HG02870 (cell line): ENCODE measurements around the gene GAB2.
"Not testable (repeated sequence)": the region's sequence is repeated elsewhere in the genome, so short reads cannot be mapped to it uniquely, and the experiment has no call there.

Experiments
- ATAC-seq: cut with Tn5 transposase; IDR thresholded peaks from one replicate; pipeline ENCODE4 v1.9.1; 2021; ENCODE audit warnings: mild to moderate bottlenecking, moderate library complexity; ENCODE audit not compliant: unreplicated experiment

GAB2 gene

DNA sequence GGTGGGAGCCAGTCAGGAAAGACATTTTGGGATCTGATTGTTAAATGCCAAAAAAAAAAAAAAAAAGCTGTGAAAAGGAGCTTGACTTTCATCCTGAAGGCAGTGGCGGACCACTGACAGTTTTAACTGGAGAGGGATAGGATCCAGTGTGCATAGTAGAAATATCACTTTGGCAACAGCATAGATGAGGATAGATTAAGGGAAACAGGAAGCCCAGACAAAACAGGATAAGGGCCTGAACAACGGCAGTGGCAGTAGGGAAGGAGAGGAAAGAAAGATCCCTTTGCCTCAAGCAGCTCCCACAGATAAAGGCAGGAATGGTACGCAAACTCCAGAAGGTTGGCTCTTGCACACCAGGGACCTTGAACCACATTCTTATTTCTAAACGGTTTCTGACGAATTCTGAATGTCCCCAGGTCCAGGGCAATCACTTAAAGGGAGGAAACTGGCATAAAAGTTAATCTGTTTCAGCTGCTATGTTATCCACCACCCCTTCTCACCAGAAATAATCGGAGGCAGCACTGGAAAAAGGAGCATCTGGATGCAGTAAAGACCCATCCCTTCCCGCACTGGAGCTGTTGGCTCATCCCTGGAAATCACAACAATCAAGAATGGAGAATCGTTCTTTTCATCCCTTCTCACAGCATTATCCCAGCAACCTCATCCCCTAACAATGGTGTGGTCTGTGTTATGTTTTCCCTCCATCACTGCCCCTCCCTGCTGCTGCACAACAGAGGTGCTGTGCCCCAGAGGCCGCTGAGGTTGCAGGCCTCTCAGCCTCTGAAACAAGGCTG, 99.1 kb downstream of the GAB2 start:
- no peak for ATAC-seq

DNA sequence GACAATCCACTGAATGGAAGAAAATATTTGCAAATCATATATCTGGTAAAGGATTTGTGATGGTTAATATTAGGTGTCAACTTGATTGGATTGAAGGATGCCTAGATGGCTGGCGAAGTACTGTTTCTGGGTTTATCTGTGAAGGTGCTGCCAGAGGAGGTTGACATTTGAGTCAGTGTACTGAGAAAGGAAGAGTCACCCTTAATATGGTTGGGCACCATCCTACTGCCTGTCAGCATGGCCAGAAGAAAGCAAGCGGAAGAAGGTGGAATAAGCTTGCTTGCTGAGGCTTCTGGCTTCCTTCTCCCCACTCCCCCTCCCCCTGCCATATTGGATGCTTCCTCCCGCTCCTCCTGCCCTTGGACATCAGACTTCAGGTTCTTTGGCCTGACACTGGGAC, 101.9 kb downstream of the GAB2 start:
- no peak for ATAC-seq

DNA sequence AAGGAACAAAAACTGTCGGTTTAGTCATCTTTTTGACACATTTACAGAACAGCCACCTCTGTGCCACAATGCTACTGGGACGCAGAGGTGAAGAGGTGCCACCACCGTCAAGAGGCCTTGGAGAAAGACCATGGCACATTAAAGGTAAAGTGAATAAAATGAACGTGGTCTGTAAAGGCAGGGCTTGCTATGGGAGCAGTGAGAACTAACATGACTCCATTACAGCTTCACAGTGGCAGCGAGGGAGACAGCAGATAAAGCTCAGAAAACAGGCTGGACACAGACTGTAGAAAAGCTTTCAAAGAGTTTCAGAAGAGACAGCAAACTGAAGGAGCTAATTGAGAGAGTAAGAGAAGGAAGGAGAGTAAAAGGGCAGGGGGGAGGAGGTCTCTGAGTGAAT, 102.9 kb downstream of the GAB2 start:
- ATAC-seq = no peak

DNA sequence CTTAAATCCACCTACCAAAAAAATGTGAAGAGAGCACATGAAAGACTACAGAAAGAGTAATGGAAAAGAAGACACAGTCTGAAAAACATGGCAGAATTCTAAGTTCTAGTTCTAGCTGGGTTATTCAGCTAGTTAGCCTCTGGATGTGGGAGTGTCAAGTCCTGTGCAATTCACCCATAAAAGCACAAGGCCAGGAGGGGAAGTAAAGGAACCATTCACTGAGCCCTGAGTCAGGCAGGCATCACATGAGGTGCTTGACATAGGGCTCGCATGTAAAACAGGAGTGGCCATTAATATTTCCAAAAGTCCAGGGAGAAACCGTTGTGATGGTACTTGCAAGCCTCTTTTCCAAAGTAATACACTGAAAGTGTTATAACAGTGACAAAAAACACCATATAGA, 103.7 kb downstream of the GAB2 start:
- ATAC-seq = no peak

DNA sequence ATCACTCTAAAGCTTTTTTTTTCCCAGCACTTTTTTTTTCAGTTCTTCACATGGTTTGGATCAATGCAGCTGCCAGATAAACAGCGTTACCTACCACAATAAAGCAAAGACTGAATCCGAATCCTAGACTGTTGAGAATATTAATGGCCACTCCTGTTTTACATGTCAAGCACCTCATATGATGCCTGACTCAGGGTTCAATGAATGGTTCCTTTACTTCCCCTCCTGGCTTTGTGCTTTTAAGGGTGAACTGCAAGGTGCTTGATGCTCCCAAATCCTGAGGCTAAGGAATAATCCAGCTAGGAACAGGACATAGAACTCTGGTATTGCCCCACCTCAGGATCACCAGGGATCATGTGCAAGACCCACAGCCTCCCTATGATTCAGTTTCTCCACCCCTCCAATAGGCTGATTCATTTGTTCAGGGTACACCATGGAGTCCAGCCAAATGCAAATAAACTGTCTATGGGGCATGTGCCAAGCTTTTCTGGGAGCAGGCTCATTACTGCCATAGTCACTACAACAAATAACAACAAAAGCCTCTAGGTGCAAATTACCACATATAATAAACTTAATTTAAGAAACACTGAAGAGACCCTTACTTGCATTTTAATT, 104.3 kb downstream of the GAB2 start:
- no peak for ATAC-seq

DNA sequence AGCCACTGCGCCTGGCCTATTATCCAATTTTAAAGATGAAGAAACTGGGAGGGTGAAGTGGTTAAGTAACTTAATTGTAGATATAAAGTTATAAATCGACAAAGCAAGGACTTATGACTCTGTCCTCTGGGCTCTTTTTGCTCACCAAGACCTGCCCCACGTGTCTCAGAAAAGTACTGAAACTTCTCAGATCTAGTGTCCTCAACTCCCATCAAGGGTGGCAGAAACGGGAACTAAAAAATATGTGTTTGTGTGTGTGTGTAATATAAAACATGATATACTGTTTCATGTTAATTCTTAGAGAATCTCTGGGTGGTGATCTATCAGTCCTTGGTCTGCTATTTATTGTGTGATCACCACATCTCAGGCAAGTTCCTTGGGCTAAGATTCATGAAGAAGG, 104.9 kb downstream of the GAB2 start:
- peak; percentile 51 for ATAC-seq

DNA sequence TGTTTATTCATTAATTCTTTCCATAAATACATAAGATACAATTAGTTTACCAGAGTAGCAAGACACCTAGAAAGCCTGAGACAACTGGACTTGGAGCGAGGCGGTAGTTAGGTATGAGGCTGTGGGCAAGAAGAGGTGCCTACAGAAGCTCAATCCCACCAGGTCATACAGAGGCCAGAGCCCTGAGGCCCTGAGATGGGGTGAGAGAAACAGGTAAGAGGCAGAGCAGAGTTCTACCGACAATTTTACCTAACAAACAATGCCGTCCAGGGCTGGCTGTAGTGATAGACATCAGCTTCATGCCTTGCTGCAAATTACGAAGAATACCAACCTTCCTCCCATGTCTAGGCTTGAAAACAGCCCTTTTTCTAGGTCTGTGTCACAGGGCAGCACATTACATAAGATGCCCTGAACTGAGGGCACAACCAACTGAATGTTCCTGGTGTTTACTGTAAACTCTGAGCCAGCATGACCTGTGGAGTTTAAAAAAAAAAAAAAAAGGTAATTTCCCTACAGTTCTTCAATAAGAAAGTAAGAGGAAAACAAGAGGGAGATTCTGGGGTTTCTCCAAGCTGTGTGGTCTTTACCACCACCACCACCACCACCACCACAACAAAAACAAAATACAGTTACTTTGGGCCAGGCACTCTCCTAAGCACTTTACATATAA, 105.8 kb downstream of the GAB2 start:
- no peak for ATAC-seq

DNA sequence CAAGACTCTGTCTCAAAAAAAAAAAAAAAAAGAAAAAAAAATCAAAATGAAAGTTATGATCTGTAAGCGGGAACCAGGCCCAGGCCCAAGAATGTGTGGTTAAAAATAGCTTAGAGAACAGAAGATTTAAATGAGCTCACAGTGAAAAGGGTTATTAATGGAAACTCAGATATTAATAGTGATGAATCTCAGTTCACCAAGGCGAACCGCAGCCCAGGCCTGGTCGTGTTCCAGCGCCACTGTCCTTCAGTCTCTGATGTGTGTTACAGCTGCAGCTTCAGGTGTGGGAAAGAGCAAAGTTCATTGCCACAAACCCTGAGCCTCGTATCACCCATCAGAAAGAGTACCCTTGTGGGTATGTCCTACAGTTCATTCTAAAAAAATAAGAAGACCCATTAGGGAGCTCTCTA, 107.1 kb downstream of the GAB2 start:
- ATAC-seq = peak; percentile 80

DNA sequence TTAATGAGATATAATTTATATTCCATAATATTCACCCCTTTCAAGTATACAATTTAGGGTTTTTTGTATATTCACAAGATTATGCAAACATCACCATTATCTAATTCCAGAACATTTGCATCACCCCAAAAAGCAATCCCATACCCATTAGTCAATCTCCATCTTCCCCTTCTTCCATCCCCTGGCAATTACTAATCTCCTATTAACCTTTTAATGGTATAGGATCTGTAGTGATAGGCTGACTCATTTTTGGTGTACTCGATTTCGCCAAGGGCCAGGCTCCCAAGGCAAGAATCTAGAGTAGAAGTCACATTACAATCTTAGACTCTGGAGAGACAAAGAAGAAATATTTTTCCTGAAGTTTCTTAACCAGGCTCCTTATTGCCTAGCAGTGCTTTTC, 113.4 kb downstream of the GAB2 start:
- no peak for ATAC-seq

DNA sequence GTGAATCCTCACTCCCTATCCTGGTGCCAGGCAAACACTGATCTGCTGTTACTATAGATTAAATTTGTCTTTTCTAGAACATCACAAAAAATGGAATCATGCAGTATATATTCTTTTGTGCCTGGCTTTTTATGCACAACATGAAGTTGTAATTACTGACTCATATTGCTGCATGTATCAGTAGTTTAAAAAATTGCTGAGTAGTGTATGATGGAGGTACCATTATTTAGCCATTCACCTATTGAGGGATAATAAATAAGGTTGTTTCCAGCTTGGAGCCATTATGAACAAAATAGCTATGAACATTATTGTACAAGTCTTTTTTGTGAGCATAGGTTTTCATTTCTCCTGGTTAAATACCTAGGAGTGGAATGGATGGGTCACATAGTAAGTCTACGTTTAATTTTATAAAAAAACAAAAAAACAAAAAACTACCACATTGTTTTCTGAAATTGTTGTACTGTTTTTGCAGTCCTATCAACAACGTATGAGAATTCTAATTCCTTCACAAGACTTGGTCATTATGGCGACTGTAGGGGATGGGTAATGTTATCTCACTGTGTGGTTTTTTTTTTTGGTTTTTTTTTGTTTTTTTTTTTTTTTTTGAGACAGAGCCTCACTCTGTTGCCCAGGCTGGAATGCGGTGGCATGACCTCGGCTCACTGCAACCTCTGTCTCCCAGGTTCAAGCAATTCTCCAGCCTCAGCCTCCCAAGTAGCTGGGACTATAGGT, 117.3 kb downstream of the GAB2 start:
- no peak for ATAC-seq

DNA sequence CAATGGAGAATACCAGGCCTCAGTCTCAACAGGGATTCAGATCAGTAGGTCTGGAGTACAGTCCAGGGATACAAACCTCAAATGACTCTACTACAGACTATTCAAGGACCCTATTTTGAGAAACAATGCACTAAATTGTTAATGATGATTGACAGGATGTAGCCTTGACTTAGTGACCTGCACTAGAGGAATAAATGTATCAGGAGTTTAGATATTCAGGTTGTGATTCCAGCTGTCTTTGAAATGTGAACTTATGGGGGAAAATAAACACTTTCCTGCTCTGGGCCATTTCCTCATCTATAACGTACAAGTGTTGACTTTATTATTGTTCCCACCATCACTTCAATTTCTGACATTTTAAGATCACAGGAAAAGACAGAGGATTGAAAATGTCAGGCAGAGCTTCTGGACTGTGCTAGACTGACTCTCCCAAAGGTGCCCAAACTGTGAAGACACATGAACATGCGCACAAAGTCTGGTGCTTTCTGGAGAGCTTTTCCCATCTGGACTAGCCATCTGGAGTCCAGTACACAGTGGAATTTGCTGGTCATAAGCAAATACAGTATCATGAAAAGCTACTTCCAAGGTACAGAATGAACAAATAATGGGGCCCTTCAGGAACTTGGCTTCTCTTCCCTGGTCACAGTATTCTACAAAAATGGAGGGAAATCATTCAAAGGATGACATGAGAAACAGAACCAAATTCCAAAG, 118.5 kb downstream of the GAB2 start:
- ATAC-seq = no peak

DNA sequence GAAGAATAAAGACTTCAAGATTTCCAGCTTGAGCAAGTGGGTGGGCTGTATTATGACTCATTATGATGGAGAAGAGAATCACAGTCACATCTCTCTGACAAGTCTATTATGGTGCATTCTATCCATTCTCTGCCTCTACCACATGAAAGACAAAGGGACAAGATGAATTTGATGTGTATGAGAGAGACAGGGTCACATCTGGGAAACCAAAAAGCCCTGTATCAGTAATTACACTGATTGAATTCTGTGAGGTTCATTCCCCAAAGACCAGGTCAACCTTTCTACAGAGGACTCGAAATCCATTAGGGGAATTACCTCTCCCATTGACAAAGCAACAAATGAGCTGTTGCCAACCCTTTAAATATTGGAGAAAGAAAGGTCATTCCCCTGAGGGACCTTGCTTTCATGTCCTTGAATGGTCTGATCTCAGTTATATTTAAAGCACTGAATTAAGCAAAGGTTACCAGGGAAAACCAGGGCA, 119.3 kb downstream of the GAB2 start:
- no peak for ATAC-seq

DNA sequence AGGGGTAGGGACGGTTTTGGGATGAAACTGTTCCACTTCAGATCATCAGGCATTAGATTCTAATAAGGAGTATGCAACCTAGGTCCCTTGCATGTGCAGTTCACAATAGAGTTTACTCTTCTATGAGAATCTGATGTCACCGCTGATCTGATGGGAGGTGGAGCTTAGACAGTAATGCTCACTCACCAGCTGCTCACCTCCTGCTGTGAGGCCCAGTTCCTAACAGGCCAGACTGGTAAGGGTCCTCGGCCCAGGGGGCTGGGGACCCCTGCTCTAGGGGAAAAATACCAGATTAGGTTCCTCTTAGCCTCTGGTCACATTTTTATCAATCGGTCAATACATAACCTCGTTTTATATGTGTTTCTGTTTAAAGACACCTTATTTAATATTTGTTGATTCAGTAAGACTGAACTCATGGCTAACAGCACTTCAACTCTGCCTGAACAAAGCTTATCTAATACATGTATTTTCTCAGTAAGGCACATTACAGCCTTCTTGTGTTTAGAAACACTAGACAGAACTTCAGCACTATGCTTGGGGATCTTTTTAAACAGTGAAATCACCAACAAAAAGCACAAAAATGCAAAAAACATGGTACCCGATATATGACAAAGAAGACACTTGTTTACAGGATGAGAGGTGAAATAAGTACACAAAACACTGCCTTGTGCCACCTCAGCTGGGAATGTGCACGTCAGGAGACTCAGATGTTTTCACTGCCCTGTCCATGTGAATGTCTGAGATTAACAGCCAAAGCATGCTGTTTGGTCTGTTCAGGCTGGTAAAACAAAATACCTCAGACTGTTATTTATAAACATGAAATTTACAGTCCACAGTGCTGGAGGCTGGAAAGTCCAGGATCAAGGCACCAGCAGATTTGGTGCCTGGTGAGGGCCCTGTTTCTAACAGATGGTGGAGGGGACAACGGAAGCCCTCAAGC, 121.4 kb downstream of the GAB2 start:
- ATAC-seq = no peak

DNA sequence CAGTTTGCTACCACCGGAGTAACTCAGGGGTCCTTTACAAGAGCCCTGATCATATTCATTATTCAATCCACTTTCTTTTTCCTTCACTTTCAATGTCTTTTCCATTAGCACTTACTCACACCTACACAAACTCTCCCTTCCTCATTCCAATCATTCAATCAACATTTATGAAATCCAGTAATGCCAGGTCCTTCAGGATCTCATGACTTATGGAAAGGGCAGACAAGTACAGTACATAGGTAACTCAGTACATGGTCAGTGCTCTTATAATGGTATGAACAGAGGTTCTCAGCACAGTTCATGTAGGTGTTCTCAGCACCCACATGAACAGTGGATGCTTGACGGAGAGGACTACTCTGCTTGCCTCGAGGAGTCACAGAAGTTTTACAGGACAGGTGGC, 122.3 kb downstream of the GAB2 start:
- ATAC-seq = no peak

DNA sequence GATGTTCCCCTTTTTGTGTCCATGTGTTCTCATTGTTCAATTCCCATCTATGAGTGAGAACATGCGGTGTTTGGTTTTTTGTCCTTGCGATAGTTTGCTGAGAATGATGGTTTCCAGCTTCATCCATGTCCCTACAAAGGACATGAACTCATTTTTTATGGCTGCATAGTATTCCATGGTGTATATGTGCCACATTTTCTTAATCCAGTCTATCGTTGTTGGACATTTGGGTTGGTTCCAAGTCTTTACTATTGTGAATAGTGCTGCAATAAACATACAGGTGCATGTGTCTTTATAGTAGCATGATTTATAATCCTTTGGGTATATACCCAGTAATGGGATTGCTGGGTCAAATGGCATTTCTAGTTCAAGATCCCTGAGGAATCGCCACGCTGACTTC, 123.5 kb downstream of the GAB2 start:
- not testable (repeated sequence) for ATAC-seq

DNA sequence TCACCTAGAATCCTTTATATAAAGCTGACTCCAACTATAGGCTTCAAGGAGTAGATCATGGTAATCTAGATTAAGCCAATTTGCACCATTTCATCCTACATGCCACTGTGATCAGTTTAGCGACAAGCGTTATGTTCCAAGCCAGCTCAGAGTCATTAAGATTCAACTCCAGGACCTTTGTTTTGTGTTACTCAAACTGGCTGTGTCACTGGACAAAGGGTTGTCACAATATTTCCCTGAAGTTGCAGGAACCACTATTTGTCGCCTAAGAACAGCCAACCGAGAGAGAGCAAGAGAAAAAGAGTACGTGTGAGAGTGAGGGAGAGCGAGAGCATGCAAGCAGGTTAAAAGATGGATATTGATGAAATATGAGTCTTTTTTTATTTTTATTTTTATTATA, 124.1 kb downstream of the GAB2 start:
- no peak for ATAC-seq

DNA sequence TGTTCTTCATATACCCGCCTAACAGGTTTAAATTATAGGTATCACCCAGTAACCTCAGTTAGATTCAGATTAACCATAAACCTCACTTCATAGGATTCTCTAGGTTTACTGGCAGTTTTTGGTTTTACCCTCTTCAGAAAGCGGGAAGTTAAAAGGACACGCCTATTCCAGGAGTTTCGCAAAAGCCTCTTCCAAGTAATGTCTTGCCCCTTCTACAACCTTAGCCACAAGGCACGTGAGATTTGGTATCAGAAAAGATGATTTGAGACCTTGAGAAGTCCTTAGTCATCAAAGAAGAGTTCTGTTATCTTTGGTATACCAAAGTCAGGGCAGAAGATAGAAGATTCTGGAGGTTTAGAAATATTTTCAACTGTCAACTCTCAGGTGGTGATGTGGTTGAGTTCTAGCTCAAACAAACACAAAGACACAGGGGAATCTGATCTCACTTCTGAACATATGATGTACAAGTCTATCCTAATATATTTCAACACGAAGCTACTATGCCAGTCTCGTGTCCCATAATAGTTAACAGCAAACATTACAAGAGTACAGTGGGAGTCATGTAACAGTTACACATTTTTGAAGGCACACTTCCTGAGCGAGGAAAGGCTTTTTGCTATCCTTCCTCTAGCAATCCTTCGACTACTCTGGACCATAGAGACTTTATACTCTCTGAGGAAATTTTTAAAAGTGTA, 125.4 kb downstream of the GAB2 start:
- ATAC-seq = no peak

DNA sequence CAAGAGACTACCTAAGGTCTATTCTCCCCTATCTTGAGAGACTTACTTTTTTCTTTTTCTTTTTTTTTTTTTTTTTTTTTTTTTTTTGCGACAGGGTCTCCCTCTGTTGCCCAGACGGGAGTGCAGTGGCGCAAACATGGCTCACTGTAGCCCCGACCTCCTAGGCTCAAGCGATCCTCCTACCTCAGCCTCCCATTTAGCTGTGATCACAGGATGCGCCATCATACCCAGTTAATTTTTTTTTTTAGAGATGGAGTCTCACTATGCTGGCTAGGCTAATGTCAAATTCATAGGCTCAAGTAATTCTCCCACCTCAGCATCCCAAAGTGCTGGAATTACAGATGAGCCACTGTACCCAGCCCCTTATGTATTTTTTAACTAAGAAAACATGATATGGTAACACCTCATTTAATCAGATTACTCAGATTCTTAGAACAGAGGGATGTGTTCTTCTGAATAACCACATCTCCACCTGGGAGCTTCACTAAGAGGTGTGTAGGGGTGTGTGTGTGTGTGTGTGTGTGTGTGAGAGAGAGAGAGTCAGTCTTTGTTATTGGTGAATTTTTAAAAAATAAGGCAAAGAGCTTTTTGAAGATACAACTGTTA, 126.0 kb downstream of the GAB2 start:
- no peak for ATAC-seq
